Kidney (tissue), 14 donors: ENCODE measurements around the gene CCNY. TPM values are rescaled to one million over a fixed set of nuclear protein-coding genes. Genes with fewer than 3 reads are reported as not detected.

Experiments
- DNase-seq, 5 donors: peaks; one replicate each; pipeline ENCODE4 v3.0.0-alpha.2; 2013 to 2020
- FAIRE-seq: peaks from 2 replicates; lab custom pipeline; 2012; peaks lifted over from hg19 to GRCh38; lab: Jason Lieb, UNC
- H3K27ac ChIP-seq, 2 donors: one replicate each; pipeline ENCODE4 v1.7.0; 2013; ENCODE audit warnings: low read depth in 2 of 2, low read length in 2 of 2, inconsistent platforms in 1 of 2
- H3K27me3 ChIP-seq: one replicate; pipeline ENCODE4 v1.7.1; 2013; ENCODE audit warnings: low read length, inconsistent platforms; ENCODE audit not compliant: control insufficient read depth, insufficient read depth
- H3K36me3 ChIP-seq, 3 donors: one replicate each; pipeline versions ENCODE4 v1.7.0 to v1.7.1; 2013; ENCODE audit warnings: low read length in 3 of 3, control low read depth in 1 of 3, inconsistent platforms in 1 of 3; ENCODE audit not compliant: insufficient read depth in 3 of 3, control insufficient read depth in 2 of 3
- H3K4me1 ChIP-seq, 3 donors: one replicate each; pipeline versions ENCODE4 v1.7.0 to v1.7.1; 2013; ENCODE audit warnings: low read length in 3 of 3, inconsistent platforms in 1 of 3, low read depth in 1 of 3; ENCODE audit not compliant: control insufficient read depth in 2 of 3, insufficient read depth in 2 of 3
- H3K4me3 ChIP-seq, 3 donors: one replicate each; pipeline versions ENCODE4 v1.7.0 to v1.8.1; 2013; ENCODE audit warnings: low read length in 3 of 3, control low read depth in 1 of 3, inconsistent platforms in 1 of 3
- H3K9ac ChIP-seq, 3 donors: one replicate each; pipeline versions ENCODE4 v1.7.0 to v1.7.1; 2013; ENCODE audit warnings: low read length in 3 of 3, control low read depth in 1 of 3, inconsistent platforms in 1 of 3
- H3K9me3 ChIP-seq, 3 donors: one replicate each; pipeline versions ENCODE4 v1.7.0 to v1.7.1; 2013; ENCODE audit warnings: low read length in 3 of 3, control low read depth in 1 of 3, inconsistent platforms in 1 of 3; ENCODE audit not compliant: control insufficient read depth in 2 of 3, insufficient read depth in 1 of 3
- CTCF ChIP-seq: IDR thresholded peaks from 3 replicates; pipeline ENCODE4 v1.5.1; 2012; ENCODE audit warnings: mild to moderate bottlenecking, moderate library complexity, borderline replicate concordance; ENCODE audit not compliant: insufficient read depth; ENCODE audit errors: extremely low read depth
- intact Hi-C: fragments of 100-400 bp; cut with DNase I; formaldehyde crosslinking; loops from one replicate; pipeline ENCODE4 v1.11.1; 2022
- polyA plus RNA-seq: library from polyadenylated mRNA; stranded (reverse); fragments of 350-450 nt; fragmentation: Illumina TruSeq; extraction: RNeasy Lipid Tissue Mini Kit (QIAGEN cat#74804); gene quantifications from one replicate; pipeline ENCODE4 v1.2.3, GENCODE V29; 2014; ENCODE audit warnings: low read depth, low replicate concordance; ENCODE audit not compliant: insufficient read depth
- total RNA-seq: library from RNA; stranded (reverse); fragmentation: NEBNext Ultra II Directional; extraction: Animal tissue kit (Norgen Biotek cat#: 25700); gene quantifications from one replicate; pipeline ENCODE4 v1.2.1, GENCODE V29; 2021
- donor health status: control.
- donor health status: control.
- donor health status: control.
- donor health status: control.
- donor health status: control.
- donor health status: DM: yes; HTN: yes; CAD: no.
- donor health status: Normal renal cell carcinoma (clear cell type).

Gene CCNY
- total and polyA plus RNA-seq, 2 donors from 2014 or later = 45.6 to 77.2 TPM

GRCh38 chr10:35390161-35390840 is 54.0 kb downstream of the CCNY start:
- intact Hi-C loops = no loop called here
- FAIRE-seq = no peak
- Histone ChIP-seq H3K36me3 (no peaks in the 10 kb centered on the region), H3K4me3 (no peak overlapping the region), H3K4me1 (peaks cover 0 to 18% (median 15%) of the 10 kb centered on the region in 3 donors), H3K27me3 (no peaks in the 10 kb centered on the region), H3K9me3 (peaks cover 0 to 6% (median 0%) of the 10 kb centered on the region in 3 donors), H3K27ac (no peak overlapping the region), H3K9ac (no peak overlapping the region)
- no peak for DNase-seq
- no peak for TF ChIP-seq CTCF

- no peak overlapping the region for H3K9ac ChIP-seq
- DNase-seq (no peak), FAIRE-seq (no peak)
- H3K4me1 ChIP-seq = peaks cover 0 to 22% (median 20%) of the 10 kb centered on the region in 3 donors
- H3K27ac ChIP-seq = no peak overlapping the region
- H3K36me3 ChIP-seq = no peaks in the 10 kb centered on the region
- peaks cover 0 to 6% (median 0%) of the 10 kb centered on the region in 3 donors for H3K9me3 ChIP-seq
- H3K27me3 ChIP-seq = no peaks in the 10 kb centered on the region
- no peak for TF ChIP-seq CTCF
- intact Hi-C loops = no loop called here
- no peak overlapping the region for H3K4me3 ChIP-seq
Measured at GRCh38 chr10:35390843-35391152, 54.5 kb downstream of the CCNY start.

- H3K9me3 ChIP-seq = peaks cover 0 to 6% (median 0%) of the 10 kb centered on the region in 3 donors
- peaks cover 0 to 26% (median 22%) of the 10 kb centered on the region in 3 donors for H3K4me1 ChIP-seq
- FAIRE-seq (no peak), DNase-seq (no peak)
- H3K27ac ChIP-seq = no peak overlapping the region
- H3K9ac ChIP-seq = no peak overlapping the region
- intact Hi-C loops = no loop called here
- H3K4me3 ChIP-seq = no peak overlapping the region
- no peak for TF ChIP-seq CTCF
- H3K36me3 ChIP-seq = no peaks in the 10 kb centered on the region
- H3K27me3 ChIP-seq = no peaks in the 10 kb centered on the region
Measured at GRCh38 chr10:35391153-35391953, 55.0 kb downstream of the CCNY start.
